Muscle of arm (tissue), 12 donors: Measurements from ENCODE around the gene RNU6-7. TPM values are rescaled to one million over a fixed set of nuclear protein-coding genes. Genes with fewer than 3 reads are reported as not detected.

ENCODE experiments used
- polyA plus RNA-seq, 12 donors: library from polyadenylated mRNA; unstranded; fragments of 120-200 nt; gene quantifications; one replicate each; pipeline ENCODE4 v1.2.1, GENCODE V29; 2013; ENCODE audit not compliant: insufficient read length in 12 of 12

The RNU6-7 gene
- polyA plus RNA-seq, 12 donors: not detected

Other genes starting within 250 kb of the RNU6-7 start
- 10 to 100 TPM in 11 of 12 donors, not detected in 1; 42.3 to 85.2 (median 50.5) TPM for gene ARHGAP5, start 124.7 kb upstream of the RNU6-7 start, polyA plus RNA-seq
- gene RNU6-8, start 1.2 kb downstream of the RNU6-7 start, polyA plus RNA-seq: not detected
- 10 to 100 TPM in 11 of 12 donors, not detected in 1; 20.1 to 83.2 (median 62.1) TPM for gene AKAP6, start 127.3 kb downstream of the RNU6-7 start, polyA plus RNA-seq